ENCODE results near the gene WNT11.

Gene WNT11

GRCh38 chr11:76161261-76161961, 44.9 kb downstream of the WNT11 start:
- Mint-ChIP-seq H3K27me3 (peaks cover 10% of the 10 kb centered on the region), H3K4me1 (ENCODE audit: low read depth) (no peaks in the 10 kb centered on the region), H3K9me3 (no peaks in the 10 kb centered on the region), H3K36me3 (ENCODE audit: low read depth) (no peaks in the 10 kb centered on the region), H3K27ac (no peak overlapping the region), H3K4me3 (no peak overlapping the region)
- intact Hi-C loops (cut with micrococcal nuclease), result no loop called here

GRCh38 chr11:76160856-76161255, 45.4 kb downstream of the WNT11 start:
- intact Hi-C loops (cut with micrococcal nuclease), result no loop called here
- H3K36me3 Mint-ChIP-seq (ENCODE audit: low read depth), result no peaks in the 10 kb centered on the region
- H3K4me1 Mint-ChIP-seq (ENCODE audit: low read depth), result no peaks in the 10 kb centered on the region
- H3K27me3 Mint-ChIP-seq, result peaks cover 12% of the 10 kb centered on the region
- H3K4me3 Mint-ChIP-seq, result no peak overlapping the region
- H3K27ac Mint-ChIP-seq, result no peak overlapping the region
- H3K9me3 Mint-ChIP-seq, result no peaks in the 10 kb centered on the region

GRCh38 chr11:76159983-76160661, 46.2 kb downstream of the WNT11 start:
- Mint-ChIP-seq H3K4me3 (no peak overlapping the region), H3K4me1 (ENCODE audit: low read depth) (no peaks in the 10 kb centered on the region), H3K27me3 (peaks cover 12% of the 10 kb centered on the region), H3K36me3 (ENCODE audit: low read depth) (no peaks in the 10 kb centered on the region), H3K9me3 (no peaks in the 10 kb centered on the region), H3K27ac (no peak overlapping the region)
- intact Hi-C loops (cut with micrococcal nuclease), result loop anchor here (10.0 kb wide), 1 partner anchor 445 kb away; the partner anchor contains the start of gene MOGAT2

- intact Hi-C loops (cut with micrococcal nuclease), result loop anchor here (10.0 kb wide), 1 partner anchor 445 kb away; the partner anchor contains the start of gene MOGAT2
- no peaks in the 10 kb centered on the region for H3K36me3 Mint-ChIP-seq (ENCODE audit: low read depth)
- no peaks in the 10 kb centered on the region for H3K4me1 Mint-ChIP-seq (ENCODE audit: low read depth)
- H3K4me3 Mint-ChIP-seq, result no peak overlapping the region
- H3K9me3 Mint-ChIP-seq, result no peaks in the 10 kb centered on the region
- H3K27ac Mint-ChIP-seq, result no peak overlapping the region
- H3K27me3 Mint-ChIP-seq, result peaks cover 14% of the 10 kb centered on the region
These were observed 46.9 kb downstream of the WNT11 start for GRCh38 chr11:76159303-76159937.

- peaks cover 18% of the 10 kb centered on the region for H3K27me3 Mint-ChIP-seq
These were observed 47.7 kb downstream of the WNT11 start for GRCh38 chr11:76158394-76159302.

GRCh38 chr11:76157891-76158290, 48.4 kb downstream of the WNT11 start:
- Mint-ChIP-seq H3K27me3 (peaks cover 24% of the 10 kb centered on the region), H3K9me3 (no peaks in the 10 kb centered on the region), H3K4me3 (no peak overlapping the region), H3K4me1 (ENCODE audit: low read depth) (peaks cover 7% of the 10 kb centered on the region), H3K27ac (no peak overlapping the region), H3K36me3 (ENCODE audit: low read depth) (no peaks in the 10 kb centered on the region)
- intact Hi-C loops (cut with micrococcal nuclease), result loop anchor here (10.0 kb wide), 1 partner anchor 443 kb away; the partner anchor contains the start of gene MOGAT2

More at GRCh38 chr11:76158394-76159302, 47.7 kb downstream of the WNT11 start:
- H3K9me3 Mint-ChIP-seq, result no peaks in the 10 kb centered on the region
- H3K27ac Mint-ChIP-seq, result no peak overlapping the region
- no peak overlapping the region for H3K4me3 Mint-ChIP-seq
- intact Hi-C loops (cut with micrococcal nuclease), result loop anchor here (10.0 kb wide), 1 partner anchor 444 kb away; the partner anchor contains the start of gene MOGAT2
- H3K4me1 Mint-ChIP-seq (ENCODE audit: low read depth), result no peaks in the 10 kb centered on the region
- H3K36me3 Mint-ChIP-seq (ENCODE audit: low read depth), result no peaks in the 10 kb centered on the region

GRCh38 chr11:76156971-76157427, 49.3 kb downstream of the WNT11 start:
- no peak overlapping the region for H3K4me3 Mint-ChIP-seq
- peaks cover 33% of the 10 kb centered on the region for H3K27me3 Mint-ChIP-seq
- H3K27ac Mint-ChIP-seq, result no peak overlapping the region
- peaks cover 16% of the 10 kb centered on the region for H3K4me1 Mint-ChIP-seq (ENCODE audit: low read depth)
- no peaks in the 10 kb centered on the region for H3K36me3 Mint-ChIP-seq (ENCODE audit: low read depth)
- intact Hi-C loops (cut with micrococcal nuclease), result loop anchor here (10.0 kb wide), 1 partner anchor 442 kb away; the partner anchor contains the start of gene MOGAT2
- no peaks in the 10 kb centered on the region for H3K9me3 Mint-ChIP-seq

GRCh38 chr11:76155500-76156227, 50.6 kb downstream of the WNT11 start:
- Mint-ChIP-seq H3K9me3 (no peaks in the 10 kb centered on the region), H3K27me3 (peaks cover 33% of the 10 kb centered on the region), H3K36me3 (ENCODE audit: low read depth) (no peaks in the 10 kb centered on the region), H3K4me1 (ENCODE audit: low read depth) (peaks cover 20% of the 10 kb centered on the region), H3K4me3 (no peak overlapping the region), H3K27ac (no peak overlapping the region)
- intact Hi-C loops (cut with micrococcal nuclease), result loop anchor here (10.0 kb wide), 1 partner anchor 441 kb away; the partner anchor contains the start of gene MOGAT2

- Mint-ChIP-seq H3K36me3 (ENCODE audit: low read depth) (no peaks in the 10 kb centered on the region), H3K27ac (no peak overlapping the region), H3K4me3 (no peak overlapping the region), H3K27me3 (peaks cover 31% of the 10 kb centered on the region), H3K4me1 (ENCODE audit: low read depth) (peaks cover 25% of the 10 kb centered on the region), H3K9me3 (no peaks in the 10 kb centered on the region)
- intact Hi-C loops (cut with micrococcal nuclease), result loop anchor here (10.0 kb wide), 1 partner anchor 439 kb away; the partner anchor contains the start of gene MOGAT2
These were observed 52.8 kb downstream of the WNT11 start for GRCh38 chr11:76153571-76153923.

- Mint-ChIP-seq H3K27ac (peak overlapping the region; percentile 56), H3K27me3 (peaks cover 31% of the 10 kb centered on the region), H3K9me3 (no peaks in the 10 kb centered on the region), H3K4me1 (ENCODE audit: low read depth) (peaks cover 25% of the 10 kb centered on the region), H3K4me3 (peak overlapping the region; percentile 78), H3K36me3 (ENCODE audit: low read depth) (no peaks in the 10 kb centered on the region)
- intact Hi-C loops (cut with micrococcal nuclease), result loop anchor here (1.0 to 10.0 kb wide), 2 partner anchors 256 to 438 kb away; partner anchors contain the start of gene MOGAT2
These were observed 53.3 kb downstream of the WNT11 start for GRCh38 chr11:76152741-76153570.

- H3K9me3 Mint-ChIP-seq, result no peaks in the 10 kb centered on the region
- H3K4me3 Mint-ChIP-seq, result peak overlapping the region; percentile 78
- H3K27me3 Mint-ChIP-seq, result peaks cover 30% of the 10 kb centered on the region
- no peaks in the 10 kb centered on the region for H3K36me3 Mint-ChIP-seq (ENCODE audit: low read depth)
- peak overlapping the region; percentile 56 for H3K27ac Mint-ChIP-seq
- intact Hi-C loops (cut with micrococcal nuclease), result loop anchor here (1.0 to 10.0 kb wide), 2 partner anchors 255 to 437 kb away; partner anchors contain the start of gene MOGAT2
- peaks cover 25% of the 10 kb centered on the region for H3K4me1 Mint-ChIP-seq (ENCODE audit: low read depth)
These were observed 54.1 kb downstream of the WNT11 start for GRCh38 chr11:76152086-76152681.
